Stimulated activated effector memory CD8-positive, alpha-beta T cell treated with anti-CD3 and anti-CD28 coated beads, Interleukin-12 subunit alpha, Interleukin-12 subunit beta, amount 100 ng/mL, for 72 hours (primary cell): ENCODE results near the gene ZNF438.

Experiments
- ATAC-seq: fragments of 150-1000 bp; cut with Tn5 transposase; 2 replicates; pipeline ENCODE4 v1.10.0; 2021
- DNase-seq, 2 donors: peaks; one replicate each; pipeline ENCODE4 v3.0.0; 2021 to 2022; ENCODE audit warnings: low spot score in 2 of 2
- H3K27ac Mint-ChIP-seq: one replicate; pipeline ENCODE4 v1.8.0; 2022; ENCODE audit warnings: mild to moderate bottlenecking, mixed read lengths
- H3K36me3 Mint-ChIP-seq: one replicate; pipeline ENCODE4 v1.8.0; 2022; ENCODE audit warnings: mild to moderate bottlenecking, mixed read lengths
- H3K4me1 Mint-ChIP-seq: one replicate; pipeline ENCODE4 v1.8.0; 2022; ENCODE audit warnings: mixed read lengths
- H3K4me3 Mint-ChIP-seq: one replicate; pipeline ENCODE4 v1.8.0; 2022; ENCODE audit warnings: mild to moderate bottlenecking, mixed read lengths
- H3K9me3 Mint-ChIP-seq: one replicate; pipeline ENCODE4 v1.8.0; 2022; ENCODE audit warnings: mixed read lengths

The ZNF438 gene

DNA sequence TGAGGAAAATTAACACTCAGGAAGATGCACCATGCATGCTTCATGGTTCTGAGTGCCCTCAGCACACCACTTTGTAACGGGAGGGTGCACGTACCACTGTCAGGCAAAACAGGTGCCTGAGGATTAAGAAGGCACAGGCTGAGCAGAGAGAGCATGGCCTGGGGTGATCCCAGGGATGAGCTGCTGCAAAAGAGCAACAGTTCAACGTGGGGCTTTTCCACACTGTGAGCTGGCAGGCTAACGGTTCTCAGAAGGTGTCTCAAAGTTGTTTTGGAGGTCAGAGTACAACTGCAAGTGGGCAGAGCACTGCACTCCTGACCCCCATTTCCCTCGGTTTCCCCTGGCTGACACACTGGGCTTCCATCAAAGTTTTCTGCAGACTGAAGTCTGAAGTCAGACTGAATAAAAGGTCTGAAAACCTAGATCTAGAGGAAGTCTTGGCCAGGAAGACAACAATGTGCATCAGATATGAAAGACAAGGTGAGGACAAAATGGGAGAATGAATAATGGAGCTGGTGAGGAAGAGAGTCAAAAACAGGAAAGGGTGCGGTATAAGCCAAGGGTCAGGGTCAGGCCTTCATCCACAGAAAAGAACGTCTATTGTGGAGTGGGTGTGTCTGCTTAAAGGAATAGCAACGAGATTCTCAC, 20.5 kb downstream of the ZNF438 start:
- H3K36me3 Mint-ChIP-seq, result no peaks in the 10 kb centered on the region
- ATAC-seq (no peak), DNase-seq (no peak)
- H3K4me1 Mint-ChIP-seq, result peaks cover 22% of the 10 kb centered on the region
- no peak overlapping the region for H3K4me3 Mint-ChIP-seq
- H3K27ac Mint-ChIP-seq, result no peak overlapping the region
- no peaks in the 10 kb centered on the region for H3K9me3 Mint-ChIP-seq

- no peak for DNase-seq
- Mint-ChIP-seq H3K36me3 (no peaks in the 10 kb centered on the region), H3K4me1 (peaks cover 31% of the 10 kb centered on the region), H3K27ac (no peak overlapping the region), H3K4me3 (no peak overlapping the region), H3K9me3 (no peaks in the 10 kb centered on the region)
- ATAC-seq, result no peak
Observed at GRCh38 chr10:31010062-31010461, 21.6 kb downstream of the ZNF438 start.

DNA sequence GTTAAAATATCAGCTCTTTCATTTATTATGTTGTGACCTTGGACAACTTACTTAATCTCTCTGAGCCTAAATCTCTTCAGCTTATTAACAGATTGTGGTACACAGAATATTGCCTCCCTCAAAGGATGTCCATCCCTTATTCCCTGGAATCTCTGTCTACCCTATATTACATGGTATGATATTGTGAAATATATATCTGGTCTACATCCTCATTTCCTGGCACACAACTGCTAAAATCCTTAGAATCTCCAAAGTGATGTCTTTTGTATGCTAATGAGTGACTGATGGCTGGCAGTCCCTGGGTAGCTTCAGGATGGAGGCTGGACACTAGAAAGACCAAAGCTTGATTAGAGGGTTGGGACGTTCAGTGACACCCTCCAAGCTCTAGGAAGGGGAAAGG, 25.8 kb downstream of the ZNF438 start:
- peak overlapping the region; percentile 55 for H3K27ac Mint-ChIP-seq
- no peak for DNase-seq
- ATAC-seq, result no peak
- peaks cover 38% of the 10 kb centered on the region for H3K4me1 Mint-ChIP-seq
- H3K4me3 Mint-ChIP-seq, result no peak overlapping the region
- H3K9me3 Mint-ChIP-seq, result peaks cover 6% of the 10 kb centered on the region
- no peaks in the 10 kb centered on the region for H3K36me3 Mint-ChIP-seq

GRCh38 chr10:31004611-31005193, 27.0 kb downstream of the ZNF438 start:
- peak overlapping the region; percentile 1 for H3K27ac Mint-ChIP-seq

DNA sequence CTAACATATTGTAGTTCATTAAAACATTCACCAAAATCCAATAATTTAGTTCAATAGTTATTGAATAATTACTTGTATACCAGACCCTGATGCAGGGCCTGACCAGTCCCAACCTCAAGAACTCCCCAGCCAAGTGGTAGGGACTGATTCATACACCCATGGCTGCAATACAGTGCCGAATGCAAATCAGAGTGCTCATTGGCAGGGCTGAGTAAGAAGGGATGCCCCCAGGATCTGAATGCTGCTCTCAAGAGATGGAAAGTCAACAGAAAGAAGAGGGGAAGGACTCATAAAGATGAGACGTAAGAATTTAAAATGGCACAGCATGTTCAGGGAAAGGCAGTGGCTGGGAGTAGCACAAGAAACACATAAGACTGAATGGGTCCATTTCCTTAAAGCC, 29.9 kb downstream of the ZNF438 start:
- DNase-seq (no peak), ATAC-seq (peak; percentile 40)
- H3K27ac Mint-ChIP-seq, result no peak overlapping the region
- peaks cover 6% of the 10 kb centered on the region for H3K9me3 Mint-ChIP-seq
- H3K36me3 Mint-ChIP-seq, result no peaks in the 10 kb centered on the region
- no peak overlapping the region for H3K4me3 Mint-ChIP-seq
- peaks cover 53% of the 10 kb centered on the region for H3K4me1 Mint-ChIP-seq

More at GRCh38 chr10:31004611-31005193, 27.0 kb downstream of the ZNF438 start:
- DNase-seq (no peak), ATAC-seq (peak; percentile 73)
- Mint-ChIP-seq H3K4me3 (peak overlapping the region; percentile 6), H3K36me3 (no peaks in the 10 kb centered on the region), H3K4me1 (peaks cover 48% of the 10 kb centered on the region), H3K9me3 (peaks cover 6% of the 10 kb centered on the region)

- no peak overlapping the region for H3K27ac Mint-ChIP-seq
- no peak for DNase-seq
- no peak overlapping the region for H3K4me3 Mint-ChIP-seq
- peaks cover 6% of the 10 kb centered on the region for H3K9me3 Mint-ChIP-seq
- H3K4me1 Mint-ChIP-seq, result peaks cover 49% of the 10 kb centered on the region
- no peak for ATAC-seq
- H3K36me3 Mint-ChIP-seq, result no peaks in the 10 kb centered on the region
Observed at GRCh38 chr10:31000867-31001266, 30.8 kb downstream of the ZNF438 start.

GRCh38 chr10:31000071-31000782, 31.4 kb downstream of the ZNF438 start:
- Mint-ChIP-seq H3K27ac (peak overlapping the region; percentile 5), H3K36me3 (no peaks in the 10 kb centered on the region), H3K4me1 (peaks cover 44% of the 10 kb centered on the region), H3K9me3 (peaks cover 6% of the 10 kb centered on the region), H3K4me3 (no peak overlapping the region)
- peak; percentile 42 for ATAC-seq
- no peak for DNase-seq

DNA sequence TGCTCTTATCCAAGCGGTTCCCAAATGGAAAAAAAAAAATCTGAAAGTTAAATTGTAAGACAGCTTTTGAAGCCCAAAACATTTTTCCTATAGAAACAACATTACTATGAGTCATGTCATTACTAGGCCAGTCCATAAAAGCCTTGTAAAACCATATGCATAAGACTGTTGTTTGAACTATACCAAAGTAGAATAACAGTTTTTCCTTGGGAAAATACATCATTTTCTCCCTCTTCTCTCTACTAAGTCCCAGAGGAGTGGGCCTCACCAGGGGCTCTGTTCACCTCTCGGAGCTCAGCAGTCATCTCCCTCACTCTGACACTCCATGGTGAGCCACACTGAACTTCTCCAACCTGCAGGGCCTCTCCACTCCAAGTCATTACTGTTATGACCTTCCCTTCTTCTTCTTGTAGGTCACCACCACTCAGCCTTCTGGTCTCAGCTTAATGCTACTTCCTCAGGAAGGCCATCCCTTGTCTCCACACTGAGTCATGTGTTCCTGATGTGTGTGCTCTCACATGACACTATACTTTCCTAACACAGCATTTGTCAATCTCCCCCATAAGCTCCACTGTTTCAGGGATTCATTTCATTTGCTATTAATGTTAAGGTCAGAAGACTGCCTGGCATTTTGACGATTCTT, 32.5 kb downstream of the ZNF438 start:
- H3K36me3 Mint-ChIP-seq, result no peaks in the 10 kb centered on the region
- DNase-seq (no peak), ATAC-seq (peak; percentile 79)
- peak overlapping the region; percentile 91 for H3K27ac Mint-ChIP-seq
- peak overlapping the region; percentile 63 for H3K4me3 Mint-ChIP-seq
- peaks cover 2% of the 10 kb centered on the region for H3K9me3 Mint-ChIP-seq
- H3K4me1 Mint-ChIP-seq, result peaks cover 34% of the 10 kb centered on the region

DNA sequence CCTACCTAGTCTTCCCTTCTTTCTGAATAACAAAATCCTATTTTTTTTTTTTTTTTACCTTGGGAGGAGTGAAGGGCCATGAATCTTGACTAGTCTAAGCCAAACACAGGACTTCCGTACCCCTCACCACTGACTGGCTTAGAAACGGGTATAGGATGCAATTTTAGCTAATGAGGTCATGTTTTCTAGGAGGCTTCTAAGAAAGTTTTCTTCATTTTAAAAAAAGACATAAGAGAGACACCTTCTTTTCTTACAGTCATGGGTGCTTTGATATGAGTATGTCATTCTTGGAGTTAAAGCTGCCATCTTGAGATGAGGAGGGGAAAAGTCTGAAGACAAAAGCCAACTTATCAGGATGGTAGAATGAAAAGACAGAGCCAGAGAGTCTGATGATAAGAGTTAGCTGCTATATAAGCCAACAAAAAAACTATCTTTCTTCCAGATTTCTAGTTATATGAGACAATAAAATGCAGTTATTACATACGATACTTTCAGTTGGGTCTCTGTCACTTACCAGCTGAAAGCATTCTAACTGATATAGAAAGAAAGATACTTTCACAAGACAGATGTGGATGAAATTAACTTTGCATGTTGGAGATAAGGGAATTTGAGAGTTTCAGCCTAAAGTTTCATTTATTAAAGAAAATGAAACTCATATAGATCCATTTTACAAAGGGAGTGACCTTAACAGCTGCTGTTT, 34.0 kb downstream of the ZNF438 start:
- peak; percentile 33 for ATAC-seq
- peak overlapping the region; percentile 91 for H3K27ac Mint-ChIP-seq

GRCh38 chr10:30996481-30997005, 35.1 kb downstream of the ZNF438 start:
- H3K9me3 Mint-ChIP-seq, result no peaks in the 10 kb centered on the region
- ATAC-seq (no peak), DNase-seq (no peak)
- H3K36me3 Mint-ChIP-seq, result no peaks in the 10 kb centered on the region
- no peak overlapping the region for H3K27ac Mint-ChIP-seq
- H3K4me3 Mint-ChIP-seq, result peak overlapping the region; percentile 10
- peaks cover 33% of the 10 kb centered on the region for H3K4me1 Mint-ChIP-seq

More for the DNA sequence above, 34.0 kb downstream of the ZNF438 start:
- H3K4me3 Mint-ChIP-seq, result peak overlapping the region; percentile 63
- no peak for DNase-seq
- H3K9me3 Mint-ChIP-seq, result no peaks in the 10 kb centered on the region
- peaks cover 29% of the 10 kb centered on the region for H3K4me1 Mint-ChIP-seq
- no peaks in the 10 kb centered on the region for H3K36me3 Mint-ChIP-seq

GRCh38 chr10:30995081-30995770, 36.4 kb downstream of the ZNF438 start:
- H3K27ac Mint-ChIP-seq, result no peak overlapping the region
- DNase-seq, result no peak
- no peak overlapping the region for H3K4me3 Mint-ChIP-seq
- H3K4me1 Mint-ChIP-seq, result peaks cover 30% of the 10 kb centered on the region
- no peaks in the 10 kb centered on the region for H3K9me3 Mint-ChIP-seq
- no peak for ATAC-seq
- no peaks in the 10 kb centered on the region for H3K36me3 Mint-ChIP-seq

DNA sequence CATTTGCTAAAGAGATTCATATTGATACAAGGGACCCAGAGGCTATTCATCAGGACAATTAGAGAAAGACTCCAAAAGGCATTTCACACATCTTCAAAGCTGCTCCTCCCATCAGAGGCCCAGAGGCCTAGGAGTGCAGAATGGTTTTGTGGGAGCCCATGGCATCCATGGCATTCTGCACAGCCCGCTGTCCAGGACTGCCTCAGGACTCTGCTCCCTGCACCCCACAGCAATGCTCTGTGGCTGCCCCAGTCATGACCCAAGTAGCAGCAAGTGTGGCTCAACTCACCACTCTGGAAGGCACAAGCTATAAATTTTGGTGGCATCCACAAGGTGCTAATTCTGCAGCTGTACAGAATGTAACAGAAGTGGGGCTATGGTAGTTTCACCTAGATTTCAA, 38.5 kb downstream of the ZNF438 start:
- no peak overlapping the region for H3K27ac Mint-ChIP-seq
- no peaks in the 10 kb centered on the region for H3K36me3 Mint-ChIP-seq
- H3K9me3 Mint-ChIP-seq, result no peaks in the 10 kb centered on the region
- DNase-seq, result no peak
- H3K4me3 Mint-ChIP-seq, result no peak overlapping the region
- H3K4me1 Mint-ChIP-seq, result peaks cover 19% of the 10 kb centered on the region
- no peak for ATAC-seq

DNA sequence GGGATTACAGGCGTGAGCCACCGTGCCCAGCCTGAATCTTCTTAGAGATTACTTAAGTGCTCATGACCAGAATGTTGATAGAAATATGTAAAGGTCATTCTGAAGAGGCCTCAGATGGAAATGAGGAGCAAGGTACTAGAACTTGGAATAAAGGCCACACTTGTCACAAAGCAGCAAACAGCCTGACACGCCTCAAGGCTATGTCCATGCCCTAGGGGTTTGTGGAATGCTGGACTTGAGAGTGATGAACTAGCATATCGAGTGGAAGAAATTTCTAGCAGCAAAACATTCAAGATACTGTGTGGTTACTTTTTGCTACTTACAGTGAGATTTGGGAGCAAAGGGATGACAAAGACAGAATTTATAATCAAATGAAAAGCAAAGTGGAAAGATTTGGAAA, 39.0 kb downstream of the ZNF438 start:
- no peak overlapping the region for H3K4me3 Mint-ChIP-seq
- H3K36me3 Mint-ChIP-seq, result no peaks in the 10 kb centered on the region
- no peak overlapping the region for H3K27ac Mint-ChIP-seq
- DNase-seq (no peak), ATAC-seq (no peak)
- H3K9me3 Mint-ChIP-seq, result no peaks in the 10 kb centered on the region
- H3K4me1 Mint-ChIP-seq, result peaks cover 19% of the 10 kb centered on the region

- no peaks in the 10 kb centered on the region for H3K9me3 Mint-ChIP-seq
- H3K27ac Mint-ChIP-seq, result no peak overlapping the region
Observed at GRCh38 chr10:30991647-30992011, 40.0 kb downstream of the ZNF438 start.

More at GRCh38 chr10:30991647-30992011, 40.0 kb downstream of the ZNF438 start:
- peaks cover 12% of the 10 kb centered on the region for H3K4me1 Mint-ChIP-seq
- H3K36me3 Mint-ChIP-seq, result no peaks in the 10 kb centered on the region
- H3K4me3 Mint-ChIP-seq, result no peak overlapping the region
- DNase-seq (no peak), ATAC-seq (no peak)
